ENCODE data around the gene ADAMTSL1.

The ADAMTSL1 gene

GRCh38 chr9:18636781-18637180, 162.8 kb downstream of the ADAMTSL1 start:
- CTCF ChIA-PET: interaction anchor here (0.7 kb wide), 1 partner anchor 324 kb away, joined by 4 read pairs; no protein-coding TSS in a partner anchor
- no peak overlapping the region for H3K27ac ChIP-seq
- DNase-seq (ENCODE audit: low spot score): no peak
- TF ChIP-seq CTCF (conservative IDR thresholded peaks at IDR 0.05; ENCODE audit: low read depth): no peak
- POLR2A ChIA-PET (ENCODE audit: low non-redundant PET): no interaction called here

- ChIA-PET POLR2A (ENCODE audit: low non-redundant PET) (no interaction called here), CTCF (no interaction called here)
- H3K27ac ChIP-seq: no peak overlapping the region
- TF ChIP-seq CTCF (conservative IDR thresholded peaks at IDR 0.05; ENCODE audit: low read depth): no peak
- DNase-seq (ENCODE audit: low spot score): no peak
These were observed 164.7 kb downstream of the ADAMTSL1 start for GRCh38 chr9:18638371-18639249.

- POLR2A ChIA-PET (ENCODE audit: low non-redundant PET): no interaction called here
- CTCF ChIA-PET: no interaction called here
- no peak overlapping the region for H3K27ac ChIP-seq
- TF ChIP-seq CTCF (conservative IDR thresholded peaks at IDR 0.05; ENCODE audit: low read depth): no peak
- no peak for DNase-seq (ENCODE audit: low spot score)
These were observed 166.0 kb downstream of the ADAMTSL1 start for GRCh38 chr9:18639911-18640310.

- ChIA-PET POLR2A (ENCODE audit: low non-redundant PET) (no interaction called here), CTCF (interaction anchor here (0.6 kb wide), 2 partner anchors 97 to 150 kb away, joined by 3 read pairs; no protein-coding TSS in a partner anchor)
- H3K27ac ChIP-seq: peak overlapping the region; percentile 62
- DNase-seq (ENCODE audit: low spot score): peak; percentile 12
- no peak for TF ChIP-seq CTCF (conservative IDR thresholded peaks at IDR 0.05; ENCODE audit: low read depth)
These were observed 185.1 kb downstream of the ADAMTSL1 start for GRCh38 chr9:18658804-18659705.

- no peak for TF ChIP-seq CTCF (conservative IDR thresholded peaks at IDR 0.05; ENCODE audit: low read depth)
- no peak for DNase-seq (ENCODE audit: low spot score)
- no peak overlapping the region for H3K27ac ChIP-seq
- ChIA-PET CTCF (no interaction called here), POLR2A (ENCODE audit: low non-redundant PET) (no interaction called here)
These were observed 186.0 kb downstream of the ADAMTSL1 start for GRCh38 chr9:18660001-18660400.

GRCh38 chr9:18662320-18662719, 188.4 kb downstream of the ADAMTSL1 start:
- TF ChIP-seq CTCF (conservative IDR thresholded peaks at IDR 0.05; ENCODE audit: low read depth): no peak

More at GRCh38 chr9:18662320-18662719, 188.4 kb downstream of the ADAMTSL1 start:
- H3K27ac ChIP-seq: no peak overlapping the region
- CTCF ChIA-PET: no interaction called here
- POLR2A ChIA-PET (ENCODE audit: low non-redundant PET): no interaction called here
- DNase-seq (ENCODE audit: low spot score): no peak

All from RWPE1 (cell line).